Activated CD8-positive, alpha-beta memory T cell treated with anti-CD3 and anti-CD28 coated beads for 4 hours (primary cell): ENCODE data around the gene GRID2.

Experiments used
- DNase-seq, 2 donors: peaks; one replicate each; pipeline ENCODE4 v3.0.0-alpha.2; 2020; ENCODE audit warnings: low read depth in 2 of 2

GRID2 gene

DNA sequence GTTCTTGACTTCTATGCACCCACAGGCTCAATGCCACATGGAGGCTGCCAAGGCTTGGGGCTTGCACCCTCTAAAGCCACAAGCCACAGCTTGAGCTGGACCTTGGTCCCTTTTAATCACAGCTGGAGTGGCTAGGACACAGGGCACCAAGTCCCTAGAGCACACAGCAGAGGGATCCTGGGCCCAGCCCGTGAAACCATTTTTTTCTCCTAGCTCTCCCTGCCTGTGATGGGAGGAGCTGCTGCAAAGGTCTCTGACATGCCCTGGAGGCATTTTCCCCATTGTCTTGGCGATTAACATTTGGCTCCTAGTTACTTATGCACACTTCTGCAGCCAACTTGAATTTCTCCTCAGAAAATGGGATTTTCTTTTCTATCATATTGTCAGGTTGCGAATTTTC, 410.9 kb downstream of the GRID2 start:
- DNase-seq = no peak

DNA sequence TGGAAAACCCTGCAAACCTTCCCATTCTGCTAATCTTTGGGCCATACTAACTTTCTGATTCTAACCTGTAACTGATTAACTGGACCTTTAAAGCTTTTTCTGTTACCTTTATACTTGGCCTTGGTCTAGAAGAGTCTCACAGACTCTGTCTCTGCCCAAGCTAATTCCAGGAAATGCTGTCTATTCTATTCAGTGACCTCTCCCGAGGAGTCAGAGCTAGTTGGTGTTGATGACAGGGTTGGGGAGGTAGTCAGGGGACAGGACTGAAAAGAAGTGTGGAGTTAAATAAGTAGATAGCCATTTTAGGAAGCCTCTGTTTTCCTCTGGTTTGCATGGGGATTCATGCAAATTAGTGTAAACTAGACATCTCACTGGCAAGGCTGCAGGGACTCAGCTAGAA, 429.5 kb downstream of the GRID2 start:
- no peak for DNase-seq

DNA sequence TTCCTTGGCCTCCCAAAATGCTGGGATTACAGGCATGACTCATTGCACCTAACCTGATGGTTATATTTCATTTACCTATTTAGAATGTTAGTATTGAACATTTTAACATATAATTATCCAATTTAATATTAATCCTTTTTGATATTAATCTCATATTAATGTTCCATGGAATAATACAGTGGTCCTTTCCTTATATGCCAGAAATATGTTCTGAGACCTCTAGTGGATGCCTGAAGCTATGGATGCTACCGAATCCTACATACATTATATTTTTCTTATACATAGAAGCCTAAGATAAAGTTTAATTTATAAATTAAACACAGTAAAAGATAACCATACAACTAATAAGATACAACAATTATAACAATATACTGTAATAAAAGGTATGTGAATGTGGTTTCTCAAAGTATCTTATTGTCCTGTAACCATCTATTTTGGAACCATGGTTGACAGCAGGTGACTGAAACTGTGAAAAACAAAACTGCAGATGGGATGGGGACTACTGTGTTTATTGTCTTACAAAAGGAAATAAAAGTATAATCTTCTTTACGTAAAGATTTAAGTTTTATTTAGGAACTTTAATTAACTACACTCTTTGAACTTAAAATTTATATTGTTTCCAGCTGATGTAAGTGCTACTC, 431.4 kb downstream of the GRID2 start:
- no peak for DNase-seq

DNA sequence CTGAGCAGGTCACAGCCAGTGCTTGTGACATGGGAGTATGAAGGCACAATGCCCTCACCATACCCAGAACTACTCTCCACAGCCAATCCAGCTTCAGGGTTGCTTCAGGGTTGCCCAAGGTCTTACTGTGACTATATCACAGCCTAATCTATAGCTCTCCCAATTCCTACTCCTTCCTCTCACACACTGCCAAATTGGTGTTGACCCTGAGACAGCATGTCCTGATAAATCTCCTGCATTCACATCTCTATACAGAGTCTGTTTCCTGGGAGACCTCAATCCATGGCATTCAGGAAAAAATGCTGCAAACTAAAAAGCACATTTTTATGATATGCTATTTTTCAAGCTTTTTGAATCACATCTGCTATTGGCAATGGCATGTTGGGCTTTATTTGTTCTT, 456.7 kb downstream of the GRID2 start:
- DNase-seq = no peak

GRCh38 chr4:92776080-92776479, 472.3 kb downstream of the GRID2 start:
- DNase-seq = no peak

GRCh38 chr4:92789741-92790140, 486.0 kb downstream of the GRID2 start:
- DNase-seq = no peak

DNA sequence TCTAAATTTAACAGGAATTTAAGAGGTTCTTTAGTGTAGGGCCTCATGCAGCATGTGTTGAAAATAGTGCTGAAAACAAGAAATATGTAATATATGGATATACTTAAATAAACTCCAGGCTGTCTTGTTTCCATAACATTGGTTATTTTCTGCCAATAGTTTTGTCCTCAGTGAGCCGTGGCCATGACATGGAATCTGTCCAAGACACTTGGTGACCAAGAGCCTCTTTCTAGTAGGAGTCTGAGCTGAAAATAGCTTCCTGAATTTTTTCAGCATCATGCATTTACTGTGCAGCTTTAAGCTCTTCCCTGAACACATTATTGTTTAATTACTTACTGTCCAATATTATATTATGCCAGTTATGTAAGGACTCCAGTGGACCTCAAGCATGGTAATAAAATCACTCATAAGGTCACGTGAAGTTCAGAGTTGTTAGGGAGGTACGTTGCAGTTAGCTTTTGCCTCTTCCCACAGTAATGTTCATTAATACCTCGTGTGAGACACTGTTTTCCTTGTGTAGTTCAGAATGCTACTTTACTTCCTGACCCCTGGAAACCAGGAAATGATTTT, 488.2 kb downstream of the GRID2 start:
- no peak for DNase-seq

GRCh38 chr4:92809381-92809780, 505.6 kb downstream of the GRID2 start:
- no peak for DNase-seq

- DNase-seq = no peak
Observed at GRCh38 chr4:92812652-92813051, 508.9 kb downstream of the GRID2 start.

GRCh38 chr4:92814677-92815076, 510.9 kb downstream of the GRID2 start:
- DNase-seq = no peak

DNA sequence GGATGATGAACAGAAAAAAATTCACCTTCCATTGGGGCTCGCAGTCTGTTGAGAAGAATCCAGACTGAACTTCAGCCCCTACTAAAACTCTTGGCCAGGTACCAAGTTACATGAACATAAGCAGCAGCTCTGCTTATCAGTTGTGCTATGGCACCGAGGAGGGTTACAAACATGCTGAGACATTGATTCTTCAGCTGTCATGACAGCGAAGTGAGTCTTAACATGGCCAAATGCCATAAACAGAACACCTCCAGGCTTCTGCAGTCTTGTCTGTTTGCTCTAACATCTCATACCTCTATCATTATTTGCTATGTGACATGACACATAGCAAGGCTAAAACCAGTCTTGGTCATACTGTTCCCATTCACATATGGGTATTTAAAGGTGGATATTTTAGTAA, 521.5 kb downstream of the GRID2 start:
- no peak for DNase-seq

GRCh38 chr4:92825791-92826190, 522.0 kb downstream of the GRID2 start:
- no peak for DNase-seq

- DNase-seq = no peak
Observed at GRCh38 chr4:92830771-92831170, 527.0 kb downstream of the GRID2 start.

GRCh38 chr4:92840880-92841279, 537.1 kb downstream of the GRID2 start:
- DNase-seq = no peak

- no peak for DNase-seq
Observed at GRCh38 chr4:92843784-92844183, 540.0 kb downstream of the GRID2 start.

DNA sequence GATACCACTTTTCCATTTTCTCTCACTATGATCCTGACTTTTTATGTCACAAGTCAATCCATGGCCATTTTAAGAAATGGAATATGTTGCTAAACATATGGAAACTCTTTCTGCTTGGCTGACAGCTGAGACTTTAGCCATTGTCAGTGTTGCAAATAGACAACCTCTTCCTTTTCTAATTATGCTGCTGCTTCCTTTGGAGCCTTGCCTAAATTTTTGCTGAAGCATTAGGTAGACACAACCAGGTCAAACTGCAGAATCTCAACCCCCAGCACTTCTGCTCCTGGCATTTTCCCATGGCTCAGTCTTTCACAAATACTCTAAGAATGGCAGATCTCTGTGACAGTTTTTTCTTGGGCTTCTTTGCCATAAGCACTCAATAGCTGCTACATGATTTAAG, 543.3 kb downstream of the GRID2 start:
- no peak for DNase-seq

DNA sequence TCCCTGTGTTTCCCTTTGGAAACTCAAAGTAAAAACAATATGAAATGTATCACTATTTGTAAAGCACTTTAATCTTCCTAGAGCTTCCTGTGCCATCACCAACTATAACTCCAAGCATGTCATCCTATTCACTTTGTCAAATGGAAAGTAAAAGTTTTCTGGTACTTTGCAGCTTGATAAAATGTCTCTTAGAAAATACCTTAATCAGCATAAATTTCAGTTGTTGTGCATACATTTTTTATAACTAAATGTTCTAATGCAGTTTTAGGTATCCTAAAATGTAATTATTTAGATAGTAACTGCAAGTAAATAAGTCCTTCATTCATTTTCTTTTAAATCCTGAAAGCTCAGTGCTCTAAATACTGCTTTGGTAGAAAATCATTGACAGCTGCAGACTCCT, 558.7 kb downstream of the GRID2 start:
- no peak for DNase-seq

DNA sequence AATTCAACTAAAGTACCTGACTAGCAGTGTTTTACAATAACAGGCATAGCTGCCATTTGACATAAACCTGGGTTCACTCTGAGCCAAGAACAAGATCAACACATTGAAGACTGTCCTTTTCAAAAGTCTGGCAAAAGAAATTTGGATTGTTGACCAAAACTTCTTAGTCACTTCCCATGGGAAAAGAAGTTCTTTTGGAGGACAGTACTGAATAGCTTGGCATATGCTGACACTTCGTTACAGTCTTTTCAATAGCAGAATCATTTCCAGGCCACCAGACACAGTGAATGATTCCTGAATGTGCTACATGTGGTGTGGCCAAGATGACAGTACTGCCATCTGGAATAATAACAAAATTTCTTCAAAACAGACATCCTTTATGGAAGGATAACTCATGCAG, 560.3 kb downstream of the GRID2 start:
- no peak for DNase-seq

GRCh38 chr4:92872604-92873003, 568.8 kb downstream of the GRID2 start:
- no peak for DNase-seq

DNA sequence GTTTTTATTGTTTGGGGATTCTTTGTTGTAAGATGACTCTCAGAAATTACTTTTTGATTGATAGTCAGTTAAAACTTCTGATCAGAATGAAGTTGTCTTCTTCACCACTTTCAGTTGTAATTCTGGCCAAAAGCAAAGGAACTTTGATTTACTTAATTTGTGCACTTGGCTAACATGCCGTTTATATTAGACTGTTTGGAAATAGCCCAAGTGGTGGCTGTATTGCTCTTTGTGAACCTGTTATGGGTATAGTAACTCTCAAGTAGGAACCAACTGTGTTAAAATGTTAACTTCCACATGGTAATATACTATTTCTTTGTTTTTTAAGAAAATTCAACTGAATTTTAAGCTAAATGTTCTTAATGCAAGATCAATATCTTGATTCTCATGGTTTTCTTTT, 581.9 kb downstream of the GRID2 start:
- no peak for DNase-seq

DNA sequence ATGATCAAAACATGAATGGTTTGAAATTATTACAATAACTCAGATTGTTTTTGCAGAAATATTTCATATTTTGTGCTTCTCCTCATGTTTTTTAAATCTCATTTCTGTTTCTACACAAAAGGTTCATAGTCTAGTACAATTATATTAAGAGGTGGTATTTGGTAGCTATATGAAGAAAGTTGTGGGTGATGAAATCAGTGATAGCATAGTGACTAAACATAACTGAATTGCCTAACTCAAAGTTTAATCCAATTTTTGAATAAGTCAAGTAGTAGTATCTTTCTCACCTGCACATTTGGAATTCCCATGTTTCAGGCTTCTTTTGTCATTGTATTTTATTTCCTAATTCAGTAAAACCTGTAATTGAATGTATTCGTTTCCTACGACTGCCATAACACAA, 648.7 kb downstream of the GRID2 start:
- DNase-seq = no peak

DNA sequence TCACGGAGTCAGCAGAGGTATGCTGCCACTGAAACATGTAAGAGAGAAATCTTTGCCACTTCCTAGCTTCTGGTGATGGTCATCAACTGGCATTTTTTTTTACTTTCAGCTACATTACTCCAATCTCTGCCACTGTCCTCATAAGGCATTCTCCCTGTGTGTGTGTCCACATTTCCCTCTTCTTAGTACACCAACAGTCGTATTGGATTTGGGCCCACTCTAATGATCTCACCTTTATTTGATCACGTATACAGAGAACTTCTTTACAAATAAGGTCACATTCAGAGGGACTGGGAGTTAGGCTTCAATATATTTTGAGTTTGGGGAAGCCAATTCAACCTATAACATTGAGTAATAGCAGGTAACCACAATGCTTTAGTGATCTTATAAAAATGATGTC, 649.1 kb downstream of the GRID2 start:
- DNase-seq = no peak

- DNase-seq = no peak
Observed at GRCh38 chr4:92953462-92953861, 649.7 kb downstream of the GRID2 start.

GRCh38 chr4:92961881-92962280, 658.1 kb downstream of the GRID2 start:
- no peak for DNase-seq
